GM18951 (cell line): ENCODE results near the gene CCDC85C.

Experiments used
- POLR2A ChIP-seq: IDR thresholded peaks from 4 replicates; pipeline ENCODE4 v1.6.1; 2011; ENCODE audit warnings: mild to moderate bottlenecking; ENCODE audit not compliant: insufficient read length, insufficient read depth; ENCODE audit errors: extremely low read depth
- in situ Hi-C: fragments of 300-500 bp; cut with MboI; formaldehyde crosslinking; loops from one replicate; pipeline ENCODE4 v1.12.0; 2022; ENCODE audit warnings: low sequenced_read_pairs, mixed read lengths, inconsistent platforms; ENCODE audit not compliant: unreplicated experiment

The CCDC85C gene

GRCh38 chr14:99471731-99472130 is 132.3 kb downstream of the CCDC85C start:
- in situ Hi-C loops, result no loop called here

GRCh38 chr14:99468836-99469592 is 135.0 kb downstream of the CCDC85C start:
- no peak for TF ChIP-seq POLR2A
- in situ Hi-C loops, result no loop called here

More at GRCh38 chr14:99471731-99472130, 132.3 kb downstream of the CCDC85C start:
- no peak for TF ChIP-seq POLR2A

- no peak for TF ChIP-seq POLR2A
- in situ Hi-C loops, result no loop called here
These were observed 135.9 kb downstream of the CCDC85C start for GRCh38 chr14:99468081-99468480.

- no peak for TF ChIP-seq POLR2A
- in situ Hi-C loops, result no loop called here
These were observed 136.5 kb downstream of the CCDC85C start for GRCh38 chr14:99467336-99468078.

GRCh38 chr14:99466758-99467157 is 137.2 kb downstream of the CCDC85C start:
- in situ Hi-C loops, result no loop called here

GRCh38 chr14:99465288-99465687 is 138.7 kb downstream of the CCDC85C start:
- in situ Hi-C loops, result no loop called here
- TF ChIP-seq POLR2A, result no peak

More at GRCh38 chr14:99466758-99467157, 137.2 kb downstream of the CCDC85C start:
- TF ChIP-seq POLR2A, result no peak

- no peak for TF ChIP-seq POLR2A
- in situ Hi-C loops, result no loop called here
These were observed 140.0 kb downstream of the CCDC85C start for GRCh38 chr14:99463974-99464373.

- in situ Hi-C loops, result no loop called here
- TF ChIP-seq POLR2A, result no peak
These were observed 141.8 kb downstream of the CCDC85C start for GRCh38 chr14:99462210-99462609.

GRCh38 chr14:99461411-99462085 is 142.5 kb downstream of the CCDC85C start:
- no peak for TF ChIP-seq POLR2A
- in situ Hi-C loops, result no loop called here

GRCh38 chr14:99460793-99461192 is 143.2 kb downstream of the CCDC85C start:
- TF ChIP-seq POLR2A, result no peak
- in situ Hi-C loops, result no loop called here

- in situ Hi-C loops, result no loop called here
- no peak for TF ChIP-seq POLR2A
These were observed 144.4 kb downstream of the CCDC85C start for GRCh38 chr14:99459481-99460100.

- in situ Hi-C loops, result no loop called here
- TF ChIP-seq POLR2A, result no peak
These were observed 149.8 kb downstream of the CCDC85C start for GRCh38 chr14:99454246-99454645.

GRCh38 chr14:99452968-99453367 is 151.0 kb downstream of the CCDC85C start:
- in situ Hi-C loops, result no loop called here
- no peak for TF ChIP-seq POLR2A
